HepG2 (cell line): ENCODE data around the gene GPSM1. TPM values are rescaled to one million over a fixed set of nuclear protein-coding genes. Genes with fewer than 3 reads are reported as not detected.

Experiments
- FOSL2 ChIP-seq: sonication (generic); formaldehyde crosslinking; IDR thresholded peaks from 2 replicates; pipeline ENCODE4 v1.4.0; 2020; ENCODE audit warnings: missing genetic modification reagents
- GABPA ChIP-seq, 2 experiments: IDR thresholded peaks; 2 replicates each; pipeline ENCODE4 v1.6.1; 2011 to 2016; ENCODE audit warnings: low read depth in 2 of 2, low read length in 1 of 2, missing biosample characterization in 1 of 2, missing genetic modification characterization in 1 of 2
- HES4 ChIP-seq: sonication (generic); formaldehyde crosslinking; IDR thresholded peaks from 2 replicates; pipeline ENCODE4 v1.9.0; 2021; ENCODE audit warnings: mild to moderate bottlenecking, missing genetic modification reagents, borderline replicate concordance
- HNF4G ChIP-seq, 2 experiments: sonication (generic) in 1 of 2; formaldehyde crosslinking in 1 of 2; IDR thresholded peaks; 2 replicates each; pipeline versions ENCODE4 v1.4.0 to v1.6.1; 2011 to 2020; ENCODE audit warnings: borderline replicate concordance in 2 of 2, low read depth in 2 of 2, mild to moderate bottlenecking in 2 of 2, low read length in 1 of 2, missing genetic modification reagents in 1 of 2, moderate library complexity in 1 of 2
- HNRNPL ChIP-seq: fragments of 200-400 bp; formaldehyde crosslinking; IDR thresholded peaks from 2 replicates; pipeline ENCODE4 v1.6.1; 2017; ENCODE audit warnings: mild to moderate bottlenecking, low read depth, low read length
- KDM2A ChIP-seq: sonication (generic); formaldehyde crosslinking; IDR thresholded peaks from 2 replicates; pipeline ENCODE4 v1.4.0; 2020; ENCODE audit warnings: low read depth, missing genetic modification reagents, borderline replicate concordance
- RAD21 ChIP-seq: fragments of 450-650 bp; formaldehyde crosslinking; IDR thresholded peaks from 2 replicates; pipeline ENCODE4 v1.5.0; 2020; ENCODE audit warnings: mild to moderate bottlenecking
- RXRB ChIP-seq: IDR thresholded peaks from 2 replicates; pipeline ENCODE4 v1.6.1; 2016; ENCODE audit warnings: borderline replicate concordance, missing genetic modification reagents, missing compliant biosample characterization
- TARDBP ChIP-seq: sonication (generic); formaldehyde crosslinking; IDR thresholded peaks from 2 replicates; pipeline ENCODE4 v1.8.0; 2022; ENCODE audit warnings: mild to moderate bottlenecking, missing genetic modification reagents
- ZBTB42 ChIP-seq: sonication (generic); formaldehyde crosslinking; IDR thresholded peaks from 2 replicates; pipeline ENCODE4 v1.5.0; 2020; ENCODE audit warnings: mild to moderate bottlenecking, missing genetic modification reagents
- ZNF674 ChIP-seq: sonication (generic); formaldehyde crosslinking; IDR thresholded peaks from 2 replicates; pipeline ENCODE4 v1.5.0; 2020; ENCODE audit warnings: low read depth, mild to moderate bottlenecking, missing genetic modification reagents
- ZNF768 ChIP-seq: sonication (generic); formaldehyde crosslinking; IDR thresholded peaks from 2 replicates; pipeline ENCODE4 v1.4.0; 2020; ENCODE audit warnings: missing genetic modification reagents
- polyA plus RNA-seq, 8 experiments: library from polyadenylated mRNA; depleted of rRNA in 3 of 8; stranded (reverse) in 7 of 8; unstranded in 1 of 8; fragments of >200 nt; fragmentation: Illumina TruSeq in 4 of 8; extraction: Trizol in 4 of 8; gene quantifications; 2 replicates each; pipeline versions ENCODE4 v1.2.1 to v1.2.3, GENCODE V29; 2011 to 2016; ENCODE audit warnings: low read depth in 4 of 8, missing spikeins in 1 of 8, mixed read lengths in 1 of 8; ENCODE audit not compliant: insufficient read depth in 1 of 8
- total RNA-seq, 5 experiments: library from RNA; depleted of rRNA; stranded (reverse); fragments of >200 nt; fragmentation: Illumina TruSeq; extraction: Trizol; gene quantifications; 2 replicates each; pipeline ENCODE4 v1.2.3, GENCODE V29; 2016; ENCODE audit warnings: low read depth in 1 of 5
- TF ChIP-seq, protein P1 (sequence below): sonication (generic); formaldehyde crosslinking; IDR thresholded peaks from 2 replicates; pipeline ENCODE4 v1.4.0; 2020; ENCODE audit warnings: missing genetic modification reagents
- TF ChIP-seq, protein P2 (sequence below), 2 experiments: sonication (generic) in 1 of 2; formaldehyde crosslinking in 1 of 2; IDR thresholded peaks; 2 replicates each; pipeline versions ENCODE4 v1.4.0 to v1.6.1; 2016 to 2020; ENCODE audit warnings: borderline replicate concordance in 1 of 2, low read depth in 1 of 2, mild to moderate bottlenecking in 1 of 2, missing genetic modification reagents in 1 of 2

The GPSM1 gene
- total and polyA plus RNA-seq, 2 of the 13 experiments (the other 11 are each of a cell fraction or from before 2014, with no cell fraction given): 1.0 to 2.4 TPM

DNA sequence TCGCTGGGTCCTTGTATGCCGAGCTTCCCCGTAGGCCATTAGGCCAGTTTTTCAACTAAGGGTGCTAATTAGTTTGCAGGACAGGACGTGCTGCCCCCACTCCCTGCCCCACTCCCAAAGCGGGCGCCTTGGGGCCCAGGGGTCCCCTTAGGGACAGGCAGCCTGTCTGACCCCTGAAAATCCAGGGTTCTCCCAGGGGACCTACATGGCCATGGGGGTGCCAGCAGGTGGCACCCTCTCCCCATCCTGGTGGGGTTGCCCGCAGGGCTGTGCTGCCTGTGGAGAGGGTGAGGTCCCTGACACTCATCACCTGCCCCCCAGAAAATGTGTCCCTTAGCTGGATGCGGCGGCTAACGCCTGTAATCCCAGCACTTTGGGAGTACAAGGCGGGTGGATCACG, 14.9 kb upstream of the GPSM1 start (continued):
- TF ChIP-seq, protein P1, sequence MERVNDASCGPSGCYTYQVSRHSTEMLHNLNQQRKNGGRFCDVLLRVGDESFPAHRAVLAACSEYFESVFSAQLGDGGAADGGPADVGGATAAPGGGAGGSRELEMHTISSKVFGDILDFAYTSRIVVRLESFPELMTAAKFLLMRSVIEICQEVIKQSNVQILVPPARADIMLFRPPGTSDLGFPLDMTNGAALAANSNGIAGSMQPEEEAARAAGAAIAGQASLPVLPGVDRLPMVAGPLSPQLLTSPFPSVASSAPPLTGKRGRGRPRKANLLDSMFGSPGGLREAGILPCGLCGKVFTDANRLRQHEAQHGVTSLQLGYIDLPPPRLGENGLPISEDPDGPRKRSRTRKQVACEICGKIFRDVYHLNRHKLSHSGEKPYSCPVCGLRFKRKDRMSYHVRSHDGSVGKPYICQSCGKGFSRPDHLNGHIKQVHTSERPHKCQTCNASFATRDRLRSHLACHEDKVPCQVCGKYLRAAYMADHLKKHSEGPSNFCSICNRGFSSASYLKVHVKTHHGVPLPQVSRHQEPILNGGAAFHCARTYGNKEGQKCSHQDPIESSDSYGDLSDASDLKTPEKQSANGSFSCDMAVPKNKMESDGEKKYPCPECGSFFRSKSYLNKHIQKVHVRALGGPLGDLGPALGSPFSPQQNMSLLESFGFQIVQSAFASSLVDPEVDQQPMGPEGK (CRISPR knock-in tag): peak; percentile 56
- TF ChIP-seq GABPA (IDR thresholded peaks at IDR 0.05; ENCODE audit: low read depth, low read length) (no peak), GABPA (CRISPR knock-in tag; IDR thresholded peaks at IDR 0.05; ENCODE audit: low read depth) (peak; percentile 45; the same call in 1 of the 2 replicates), TARDBP (CRISPR knock-in tag) (no peak), ZNF768 (CRISPR knock-in tag) (0 out of 2 replicates have a peak, but pooled peaks have one; percentile 22), RXRB (CRISPR knock-in tag) (peak; percentile 17; the same call in 1 of the 2 replicates), ZNF674 (CRISPR knock-in tag) (no peak), FOSL2 (CRISPR knock-in tag) (0 out of 2 replicates have a peak, but pooled peaks have one; percentile 9), RAD21 (CRISPR knock-in tag) (peak; percentile 80), HNF4G (IDR thresholded peaks at IDR 0.05; ENCODE audit: borderline replicate concordance, low read depth, low read length) (no peak), HNF4G (CRISPR knock-in tag; IDR thresholded peaks at IDR 0.05; ENCODE audit: borderline replicate concordance, low read depth) (no peak), KDM2A (CRISPR knock-in tag) (peak; percentile 51; the same call in 1 of the 2 replicates), HES4 (no peak), HNRNPL (0 out of 2 replicates have a peak, but pooled peaks have one; percentile 46), ZBTB42 (CRISPR knock-in tag) (no peak)
- TF ChIP-seq, protein P2, sequence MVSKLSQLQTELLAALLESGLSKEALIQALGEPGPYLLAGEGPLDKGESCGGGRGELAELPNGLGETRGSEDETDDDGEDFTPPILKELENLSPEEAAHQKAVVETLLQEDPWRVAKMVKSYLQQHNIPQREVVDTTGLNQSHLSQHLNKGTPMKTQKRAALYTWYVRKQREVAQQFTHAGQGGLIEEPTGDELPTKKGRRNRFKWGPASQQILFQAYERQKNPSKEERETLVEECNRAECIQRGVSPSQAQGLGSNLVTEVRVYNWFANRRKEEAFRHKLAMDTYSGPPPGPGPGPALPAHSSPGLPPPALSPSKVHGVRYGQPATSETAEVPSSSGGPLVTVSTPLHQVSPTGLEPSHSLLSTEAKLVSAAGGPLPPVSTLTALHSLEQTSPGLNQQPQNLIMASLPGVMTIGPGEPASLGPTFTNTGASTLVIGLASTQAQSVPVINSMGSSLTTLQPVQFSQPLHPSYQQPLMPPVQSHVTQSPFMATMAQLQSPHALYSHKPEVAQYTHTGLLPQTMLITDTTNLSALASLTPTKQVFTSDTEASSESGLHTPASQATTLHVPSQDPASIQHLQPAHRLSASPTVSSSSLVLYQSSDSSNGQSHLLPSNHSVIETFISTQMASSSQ (IDR thresholded peaks at IDR 0.05; ENCODE audit: low read depth): no peak
- TF ChIP-seq, protein P2 (CRISPR knock-in tag; IDR thresholded peaks at IDR 0.05; ENCODE audit: borderline replicate concordance): no peak
